OCI-M2 (cell line): Measurements from ENCODE around the gene ZNF862.
"Not testable (repeated sequence)": the region's sequence is repeated elsewhere in the genome, so short reads cannot be mapped to it uniquely, and the experiment has no call there.

Experiments
- DNase-seq: peaks from one replicate; lab custom pipeline; 2025; ENCODE audit not compliant: unreplicated experiment; lab: John Stamatoyannopoulos, UW

The ZNF862 gene

GRCh38 chr7:149879271-149879743, 41.1 kb downstream of the ZNF862 start:
- no peak for DNase-seq

GRCh38 chr7:149879766-149880637, 41.8 kb downstream of the ZNF862 start:
- no peak for DNase-seq

- no peak for DNase-seq
Measured at GRCh38 chr7:149880638-149881311, 42.6 kb downstream of the ZNF862 start.

- no peak for DNase-seq
Measured at GRCh38 chr7:149881328-149882247, 43.4 kb downstream of the ZNF862 start.

GRCh38 chr7:149882248-149883047, 44.3 kb downstream of the ZNF862 start:
- no peak for DNase-seq

GRCh38 chr7:149883048-149883438, 44.9 kb downstream of the ZNF862 start:
- DNase-seq = no peak

GRCh38 chr7:149883452-149883861, 45.3 kb downstream of the ZNF862 start:
- no peak for DNase-seq

- DNase-seq = no peak
Measured at GRCh38 chr7:149884016-149884415, 45.8 kb downstream of the ZNF862 start.

GRCh38 chr7:149884541-149884940, 46.4 kb downstream of the ZNF862 start:
- no peak for DNase-seq

- no peak for DNase-seq
Measured at GRCh38 chr7:149885191-149886017, 47.2 kb downstream of the ZNF862 start.

GRCh38 chr7:149886018-149886415, 47.8 kb downstream of the ZNF862 start:
- DNase-seq = no peak

GRCh38 chr7:149887311-149887710, 49.1 kb downstream of the ZNF862 start:
- no peak for DNase-seq

GRCh38 chr7:149890715-149891114, 52.5 kb downstream of the ZNF862 start:
- not testable (repeated sequence) for DNase-seq

GRCh38 chr7:149894957-149895356, 56.8 kb downstream of the ZNF862 start:
- not testable (repeated sequence) for DNase-seq

GRCh38 chr7:149907776-149908376, 69.7 kb downstream of the ZNF862 start:
- DNase-seq = not testable (repeated sequence)

- not testable (repeated sequence) for DNase-seq
Measured at GRCh38 chr7:149910219-149910618, 72.0 kb downstream of the ZNF862 start.

- DNase-seq = not testable (repeated sequence)
Measured at GRCh38 chr7:149912126-149912525, 74.0 kb downstream of the ZNF862 start.
